ENCODE results near the gene RNF175.

DNA sequence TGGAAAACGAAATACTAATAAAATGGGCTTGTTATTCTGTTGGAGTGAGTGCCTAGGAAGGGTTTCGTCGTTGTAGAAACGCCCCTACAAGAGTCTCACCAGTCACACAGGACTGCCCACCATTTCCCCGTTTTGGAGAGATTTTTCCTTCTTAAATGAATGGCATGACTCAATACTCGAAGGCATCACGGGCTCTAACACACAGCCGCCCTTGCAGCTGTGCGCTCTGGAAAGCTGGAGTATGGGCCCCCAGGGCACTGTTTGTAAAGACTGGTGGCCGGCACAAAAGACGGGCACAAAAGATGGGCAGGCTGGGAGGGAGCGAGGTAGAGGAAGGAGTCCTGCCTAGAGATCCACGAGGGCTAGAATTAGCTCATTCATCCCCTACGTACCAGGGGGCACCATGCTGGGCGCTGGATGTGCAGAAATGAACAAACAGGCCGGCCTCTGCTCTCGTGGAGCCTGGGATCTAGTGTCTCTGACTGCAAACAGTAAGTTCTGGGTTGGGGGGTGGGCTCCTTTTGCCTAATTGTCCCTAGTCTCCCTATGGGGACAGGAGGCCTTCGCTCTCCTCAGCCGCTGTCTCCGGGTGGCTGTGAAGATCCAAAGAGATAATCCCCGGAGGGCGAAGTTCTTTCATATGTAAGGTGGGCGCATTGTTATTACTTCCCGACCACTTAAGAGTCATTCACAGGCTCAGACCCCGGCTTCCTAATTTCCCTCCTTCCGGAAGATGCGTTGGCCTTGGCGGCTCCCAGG lies 30.1 kb upstream of the RNF175 start:
- TF ChIP-seq, protein P1, sequence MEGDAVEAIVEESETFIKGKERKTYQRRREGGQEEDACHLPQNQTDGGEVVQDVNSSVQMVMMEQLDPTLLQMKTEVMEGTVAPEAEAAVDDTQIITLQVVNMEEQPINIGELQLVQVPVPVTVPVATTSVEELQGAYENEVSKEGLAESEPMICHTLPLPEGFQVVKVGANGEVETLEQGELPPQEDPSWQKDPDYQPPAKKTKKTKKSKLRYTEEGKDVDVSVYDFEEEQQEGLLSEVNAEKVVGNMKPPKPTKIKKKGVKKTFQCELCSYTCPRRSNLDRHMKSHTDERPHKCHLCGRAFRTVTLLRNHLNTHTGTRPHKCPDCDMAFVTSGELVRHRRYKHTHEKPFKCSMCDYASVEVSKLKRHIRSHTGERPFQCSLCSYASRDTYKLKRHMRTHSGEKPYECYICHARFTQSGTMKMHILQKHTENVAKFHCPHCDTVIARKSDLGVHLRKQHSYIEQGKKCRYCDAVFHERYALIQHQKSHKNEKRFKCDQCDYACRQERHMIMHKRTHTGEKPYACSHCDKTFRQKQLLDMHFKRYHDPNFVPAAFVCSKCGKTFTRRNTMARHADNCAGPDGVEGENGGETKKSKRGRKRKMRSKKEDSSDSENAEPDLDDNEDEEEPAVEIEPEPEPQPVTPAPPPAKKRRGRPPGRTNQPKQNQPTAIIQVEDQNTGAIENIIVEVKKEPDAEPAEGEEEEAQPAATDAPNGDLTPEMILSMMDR (IDR thresholded peaks at IDR 0.05; ENCODE audit: poor library complexity, severe bottlenecking): no peak
- TF ChIP-seq EZH2 (IDR thresholded peaks at IDR 0.05; ENCODE audit: borderline replicate concordance, insufficient read depth, low read length, poor library complexity, severe bottlenecking): no peak

Measured in neural cell (in vitro differentiated cells).